Activated naive CD4-positive, alpha-beta T cell treated with anti-CD3 and anti-CD28 coated beads, Interleukin-2, amount 50 U/mL, for 24 hours (primary cell): Measurements from ENCODE around the gene CUL7.

ENCODE experiments used
- H3K27ac Mint-ChIP-seq: one replicate; pipeline ENCODE4 v1.8.0; 2021; ENCODE audit warnings: mild to moderate bottlenecking, mixed read lengths
- H3K27me3 Mint-ChIP-seq: one replicate; pipeline ENCODE4 v1.8.0; 2021; ENCODE audit warnings: mixed read lengths
- H3K36me3 Mint-ChIP-seq: one replicate; pipeline ENCODE4 v1.8.0; 2021; ENCODE audit warnings: mixed read lengths
- H3K4me1 Mint-ChIP-seq: one replicate; pipeline ENCODE4 v1.8.0; 2021; ENCODE audit warnings: mixed read lengths
- H3K4me3 Mint-ChIP-seq: one replicate; pipeline ENCODE4 v1.8.0; 2021; ENCODE audit warnings: mild to moderate bottlenecking, mixed read lengths
- H3K9me3 Mint-ChIP-seq: one replicate; pipeline ENCODE4 v1.8.0; 2021; ENCODE audit warnings: mixed read lengths

The CUL7 gene

GRCh38 chr6:43053545-43054205 lies at the start of gene CUL7:
CUL7 (minus strand) TSS chr6:43053851; CDS start chr6:43052788, 1,063 bp downstream.
- H3K27ac Mint-ChIP-seq: peak within 1 kb of the TSS; percentile 97
- H3K27me3 Mint-ChIP-seq: no peaks in the 10 kb centered on the region
- peak within 1 kb of the TSS; percentile 96 for H3K4me3 Mint-ChIP-seq
- peaks cover 55% of the 10 kb centered on the region for H3K4me1 Mint-ChIP-seq
- no peaks in the 10 kb centered on the region for H3K9me3 Mint-ChIP-seq
- peaks cover 5% of the 10 kb centered on the region for H3K36me3 Mint-ChIP-seq

GRCh38 chr6:43101497-43101896 lies 47.8 kb upstream of the CUL7 start:
- H3K36me3 Mint-ChIP-seq: no peaks in the 10 kb centered on the region
- H3K27me3 Mint-ChIP-seq: no peaks in the 10 kb centered on the region
- H3K9me3 Mint-ChIP-seq: no peaks in the 10 kb centered on the region
- H3K27ac Mint-ChIP-seq: no peak overlapping the region
- H3K4me3 Mint-ChIP-seq: no peak overlapping the region
- peaks cover 5% of the 10 kb centered on the region for H3K4me1 Mint-ChIP-seq

- no peak overlapping the region for H3K27ac Mint-ChIP-seq
- no peak overlapping the region for H3K4me3 Mint-ChIP-seq
- peaks cover 8% of the 10 kb centered on the region for H3K4me1 Mint-ChIP-seq
- H3K27me3 Mint-ChIP-seq: no peaks in the 10 kb centered on the region
- no peaks in the 10 kb centered on the region for H3K36me3 Mint-ChIP-seq
- H3K9me3 Mint-ChIP-seq: no peaks in the 10 kb centered on the region
Observed at GRCh38 chr6:43097502-43097901, 43.9 kb upstream of the CUL7 start.

GRCh38 chr6:43097098-43097489 lies 43.4 kb upstream of the CUL7 start:
- no peak overlapping the region for H3K27ac Mint-ChIP-seq
- H3K4me1 Mint-ChIP-seq: peaks cover 8% of the 10 kb centered on the region
- no peaks in the 10 kb centered on the region for H3K36me3 Mint-ChIP-seq
- no peaks in the 10 kb centered on the region for H3K9me3 Mint-ChIP-seq
- no peaks in the 10 kb centered on the region for H3K27me3 Mint-ChIP-seq
- no peak overlapping the region for H3K4me3 Mint-ChIP-seq

GRCh38 chr6:43096451-43097097 lies 42.9 kb upstream of the CUL7 start:
- Mint-ChIP-seq H3K36me3 (no peaks in the 10 kb centered on the region), H3K4me1 (peaks cover 8% of the 10 kb centered on the region), H3K27me3 (no peaks in the 10 kb centered on the region), H3K27ac (no peak overlapping the region), H3K9me3 (no peaks in the 10 kb centered on the region), H3K4me3 (no peak overlapping the region)

GRCh38 chr6:43095939-43096338 lies 42.3 kb upstream of the CUL7 start:
- Mint-ChIP-seq H3K4me1 (peaks cover 8% of the 10 kb centered on the region), H3K4me3 (no peak overlapping the region), H3K27ac (no peak overlapping the region), H3K27me3 (no peaks in the 10 kb centered on the region), H3K36me3 (no peaks in the 10 kb centered on the region), H3K9me3 (no peaks in the 10 kb centered on the region)

- H3K27me3 Mint-ChIP-seq: no peaks in the 10 kb centered on the region
- H3K9me3 Mint-ChIP-seq: no peaks in the 10 kb centered on the region
- H3K36me3 Mint-ChIP-seq: no peaks in the 10 kb centered on the region
- H3K27ac Mint-ChIP-seq: no peak overlapping the region
- peaks cover 8% of the 10 kb centered on the region for H3K4me1 Mint-ChIP-seq
- peak overlapping the region; percentile 34 for H3K4me3 Mint-ChIP-seq
Observed at GRCh38 chr6:43093436-43094289, 40.0 kb upstream of the CUL7 start.

GRCh38 chr6:43092635-43093034 lies 39.0 kb upstream of the CUL7 start:
- Mint-ChIP-seq H3K27ac (no peak overlapping the region), H3K9me3 (no peaks in the 10 kb centered on the region), H3K27me3 (no peaks in the 10 kb centered on the region), H3K36me3 (no peaks in the 10 kb centered on the region), H3K4me1 (peaks cover 8% of the 10 kb centered on the region), H3K4me3 (no peak overlapping the region)

GRCh38 chr6:43091436-43091991 lies 37.9 kb upstream of the CUL7 start:
- no peak overlapping the region for H3K4me3 Mint-ChIP-seq
- peaks cover 8% of the 10 kb centered on the region for H3K4me1 Mint-ChIP-seq

GRCh38 chr6:43091020-43091419 lies 37.4 kb upstream of the CUL7 start:
- H3K9me3 Mint-ChIP-seq: no peaks in the 10 kb centered on the region
- H3K4me3 Mint-ChIP-seq: no peak overlapping the region
- no peak overlapping the region for H3K27ac Mint-ChIP-seq
- H3K27me3 Mint-ChIP-seq: no peaks in the 10 kb centered on the region
- H3K4me1 Mint-ChIP-seq: peaks cover 8% of the 10 kb centered on the region
- no peaks in the 10 kb centered on the region for H3K36me3 Mint-ChIP-seq

More at GRCh38 chr6:43091436-43091991, 37.9 kb upstream of the CUL7 start:
- H3K27ac Mint-ChIP-seq: no peak overlapping the region
- no peaks in the 10 kb centered on the region for H3K27me3 Mint-ChIP-seq
- H3K9me3 Mint-ChIP-seq: no peaks in the 10 kb centered on the region
- no peaks in the 10 kb centered on the region for H3K36me3 Mint-ChIP-seq

GRCh38 chr6:43090559-43090956 lies 36.9 kb upstream of the CUL7 start:
- Mint-ChIP-seq H3K27me3 (no peaks in the 10 kb centered on the region), H3K9me3 (no peaks in the 10 kb centered on the region), H3K4me1 (peaks cover 8% of the 10 kb centered on the region), H3K4me3 (no peak overlapping the region), H3K36me3 (no peaks in the 10 kb centered on the region), H3K27ac (no peak overlapping the region)

- no peaks in the 10 kb centered on the region for H3K27me3 Mint-ChIP-seq
- H3K36me3 Mint-ChIP-seq: no peaks in the 10 kb centered on the region
- peaks cover 8% of the 10 kb centered on the region for H3K4me1 Mint-ChIP-seq
- H3K4me3 Mint-ChIP-seq: no peak overlapping the region
- H3K9me3 Mint-ChIP-seq: no peaks in the 10 kb centered on the region
- no peak overlapping the region for H3K27ac Mint-ChIP-seq
Observed at GRCh38 chr6:43089874-43090558, 36.4 kb upstream of the CUL7 start.

GRCh38 chr6:43089467-43089866 lies 35.8 kb upstream of the CUL7 start:
- H3K36me3 Mint-ChIP-seq: no peaks in the 10 kb centered on the region
- no peaks in the 10 kb centered on the region for H3K27me3 Mint-ChIP-seq
- H3K9me3 Mint-ChIP-seq: no peaks in the 10 kb centered on the region
- H3K4me3 Mint-ChIP-seq: no peak overlapping the region
- peaks cover 8% of the 10 kb centered on the region for H3K4me1 Mint-ChIP-seq
- no peak overlapping the region for H3K27ac Mint-ChIP-seq

- Mint-ChIP-seq H3K27me3 (no peaks in the 10 kb centered on the region), H3K4me3 (no peak overlapping the region), H3K4me1 (peaks cover 5% of the 10 kb centered on the region), H3K36me3 (no peaks in the 10 kb centered on the region), H3K9me3 (no peaks in the 10 kb centered on the region), H3K27ac (no peak overlapping the region)
Observed at GRCh38 chr6:43088654-43089056, 35.0 kb upstream of the CUL7 start.

- Mint-ChIP-seq H3K27me3 (no peaks in the 10 kb centered on the region), H3K27ac (no peak overlapping the region), H3K9me3 (no peaks in the 10 kb centered on the region), H3K36me3 (no peaks in the 10 kb centered on the region), H3K4me1 (no peaks in the 10 kb centered on the region), H3K4me3 (no peak overlapping the region)
Observed at GRCh38 chr6:43086022-43086658, 32.5 kb upstream of the CUL7 start.
